Mammary epithelial cell (primary cell): Measurements from ENCODE around the gene GMPS.
"Not testable (repeated sequence)": the region's sequence is repeated elsewhere in the genome, so short reads cannot be mapped to it uniquely, and the experiment has no call there.

Experiments used
- CTCF ChIP-seq, 2 donors: IDR thresholded peaks in 1 of 2; conservative IDR thresholded peaks in 1 of 2; 2 replicates each; pipeline ENCODE4 v1.5.1; 2011 to 2012; ENCODE audit warnings: inconsistent platforms in 2 of 2, low read length in 2 of 2, mild to moderate bottlenecking in 2 of 2, control low read depth in 1 of 2, low read depth in 1 of 2; ENCODE audit not compliant: insufficient read depth in 1 of 2; ENCODE audit errors: extremely low read depth in 1 of 2
- EZH2 ChIP-seq: IDR thresholded peaks from 2 replicates; pipeline ENCODE4 v1.6.1; 2012; ENCODE audit warnings: low read length, inconsistent platforms, borderline replicate concordance

- not testable (repeated sequence) for TF ChIP-seq CTCF (conservative IDR thresholded peaks at IDR 0.05 in 1 of 2, IDR thresholded peaks at IDR 0.05 in 1 of 2; ENCODE audit: extremely low read depth in 1 of 2, insufficient read depth in 1 of 2, low read depth in 1 of 2, low read length in 2 of 2); EZH2
Observed at GRCh38 chr3:155849404-155849803, 21.0 kb upstream of the GMPS start.
